HG02981 (cell line): ENCODE measurements around the gene CD6.

Experiments
- ATAC-seq: cut with Tn5 transposase; IDR thresholded peaks from one replicate; pipeline ENCODE4 v1.9.1; 2021; ENCODE audit warnings: mild to moderate bottlenecking, moderate library complexity; ENCODE audit not compliant: unreplicated experiment

The CD6 gene

GRCh38 chr11:60971520-60971919 is at the start of gene CD6:
Gene CD6 (plus strand): TSS chr11:60971680. CDS start chr11:60971866, 186 bp downstream.
- ATAC-seq: no peak

GRCh38 chr11:60921777-60922335 is 49.6 kb upstream of the CD6 start:
- no peak for ATAC-seq

GRCh38 chr11:60922906-60923305 is 48.6 kb upstream of the CD6 start:
- no peak for ATAC-seq

GRCh38 chr11:60923326-60923725 is 48.2 kb upstream of the CD6 start:
- ATAC-seq: no peak

GRCh38 chr11:60923800-60924109 is 47.7 kb upstream of the CD6 start:
- no peak for ATAC-seq

GRCh38 chr11:60924110-60924905 is 47.2 kb upstream of the CD6 start, which contains the start of gene TMEM132A:
Gene TMEM132A (plus strand): TSS chr11:60924460. CDS start chr11:60924634, 174 bp downstream.
- ATAC-seq: no peak

- ATAC-seq: no peak
Measured at GRCh38 chr11:60924906-60925853, 46.3 kb upstream of the CD6 start.

GRCh38 chr11:60925868-60926267 is 45.6 kb upstream of the CD6 start:
- no peak for ATAC-seq

GRCh38 chr11:60926500-60926899 is 45.0 kb upstream of the CD6 start:
- ATAC-seq: no peak

GRCh38 chr11:60927061-60927592 is 44.4 kb upstream of the CD6 start:
- no peak for ATAC-seq

GRCh38 chr11:60927600-60927999 is 43.9 kb upstream of the CD6 start:
- no peak for ATAC-seq

GRCh38 chr11:60928563-60929001 is 42.9 kb upstream of the CD6 start:
- ATAC-seq: no peak

- no peak for ATAC-seq
Measured at GRCh38 chr11:60929764-60930163, 41.7 kb upstream of the CD6 start.

GRCh38 chr11:60930394-60930793 is 41.1 kb upstream of the CD6 start:
- no peak for ATAC-seq

GRCh38 chr11:60931917-60932316 is 39.6 kb upstream of the CD6 start:
- ATAC-seq: no peak

GRCh38 chr11:60932605-60933356 is 38.7 kb upstream of the CD6 start:
- ATAC-seq: no peak

GRCh38 chr11:60933416-60934123 is 37.9 kb upstream of the CD6 start:
- ATAC-seq: no peak

GRCh38 chr11:60934124-60934789 is 37.2 kb upstream of the CD6 start:
- ATAC-seq: no peak
